HS-27A (cell line): ENCODE measurements around the gene ELOF1.

Source experiments
- DNase-seq: peaks from one replicate; pipeline ENCODE4 v3.0.0-alpha.2; 2012; ENCODE audit warnings: low read depth, missing footprints

Gene ELOF1

GRCh38 chr19:11534948-11535347, 24.1 kb downstream of the ELOF1 start:
- DNase-seq, result no peak

GRCh38 chr19:11534538-11534937, 24.5 kb downstream of the ELOF1 start:
- no peak for DNase-seq

GRCh38 chr19:11530432-11530831, 28.6 kb downstream of the ELOF1 start:
- no peak for DNase-seq

- peak; percentile 98 for DNase-seq
Observed at GRCh38 chr19:11528551-11529341, 30.3 kb downstream of the ELOF1 start, which contains the start of gene ECSIT. TSS of gene ECSIT (minus strand) at chr19:11529134. CDS start at chr19:11519170, 9,964 bp downstream.

- DNase-seq, result no peak
Observed at GRCh38 chr19:11519138-11519537, 39.9 kb downstream of the ELOF1 start.

GRCh38 chr19:11513946-11514345, 45.1 kb downstream of the ELOF1 start:
- no peak for DNase-seq

- DNase-seq, result no peak
Observed at GRCh38 chr19:11510444-11510843, 48.6 kb downstream of the ELOF1 start.

GRCh38 chr19:11507370-11508078, 51.5 kb downstream of the ELOF1 start:
- DNase-seq, result no peak

- DNase-seq, result no peak
Observed at GRCh38 chr19:11506967-11507366, 52.1 kb downstream of the ELOF1 start.

GRCh38 chr19:11506101-11506555, 52.9 kb downstream of the ELOF1 start:
- no peak for DNase-seq

- peak; percentile 86 for DNase-seq
Observed at GRCh38 chr19:11505504-11506100, 53.4 kb downstream of the ELOF1 start, which contains the start of gene ZNF653. TSS of gene ZNF653 (minus strand) at chr19:11505839. CDS start at chr19:11505786, 53 bp downstream.

- peak; percentile 79 for DNase-seq
Observed at GRCh38 chr19:11505032-11505503, 54.0 kb downstream of the ELOF1 start.

- no peak for DNase-seq
Observed at GRCh38 chr19:11504502-11505031, 54.5 kb downstream of the ELOF1 start.
